OCI-LY1 (cell line): ENCODE data around the gene RHOD.

Experiments used
- EZH2 ChIP-seq: fragments of 200-600 bp; sonication (generic), shearing (Covaris generic); IDR thresholded peaks from 2 replicates; pipeline ENCODE4 v1.8.0; 2017; ENCODE audit warnings: borderline replicate concordance, mixed run types, mild to moderate bottlenecking, antibody characterized with exemption, low read length, moderate library complexity, mixed read lengths
- TF ChIP-seq, protein P1 (sequence below): fragments of 200-600 bp; sonication (generic), shearing (Covaris generic); IDR thresholded peaks from 2 replicates; pipeline ENCODE4 v1.5.1; 2017; ENCODE audit warnings: mild to moderate bottlenecking, antibody characterized with exemption, low read length, moderate library complexity, mixed read lengths

GRCh38 chr11:67045314-67045713 lies 11.3 kb upstream of the RHOD start:
- TF ChIP-seq, protein P1, sequence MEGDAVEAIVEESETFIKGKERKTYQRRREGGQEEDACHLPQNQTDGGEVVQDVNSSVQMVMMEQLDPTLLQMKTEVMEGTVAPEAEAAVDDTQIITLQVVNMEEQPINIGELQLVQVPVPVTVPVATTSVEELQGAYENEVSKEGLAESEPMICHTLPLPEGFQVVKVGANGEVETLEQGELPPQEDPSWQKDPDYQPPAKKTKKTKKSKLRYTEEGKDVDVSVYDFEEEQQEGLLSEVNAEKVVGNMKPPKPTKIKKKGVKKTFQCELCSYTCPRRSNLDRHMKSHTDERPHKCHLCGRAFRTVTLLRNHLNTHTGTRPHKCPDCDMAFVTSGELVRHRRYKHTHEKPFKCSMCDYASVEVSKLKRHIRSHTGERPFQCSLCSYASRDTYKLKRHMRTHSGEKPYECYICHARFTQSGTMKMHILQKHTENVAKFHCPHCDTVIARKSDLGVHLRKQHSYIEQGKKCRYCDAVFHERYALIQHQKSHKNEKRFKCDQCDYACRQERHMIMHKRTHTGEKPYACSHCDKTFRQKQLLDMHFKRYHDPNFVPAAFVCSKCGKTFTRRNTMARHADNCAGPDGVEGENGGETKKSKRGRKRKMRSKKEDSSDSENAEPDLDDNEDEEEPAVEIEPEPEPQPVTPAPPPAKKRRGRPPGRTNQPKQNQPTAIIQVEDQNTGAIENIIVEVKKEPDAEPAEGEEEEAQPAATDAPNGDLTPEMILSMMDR, result no peak
- TF ChIP-seq EZH2, result no peak
